HG02678 (cell line): ENCODE measurements around the gene PTPRT.

Experiments
- ATAC-seq: cut with Tn5 transposase; IDR thresholded peaks from one replicate; pipeline ENCODE4 v1.9.1; 2021; ENCODE audit warnings: mild to moderate bottlenecking, moderate library complexity; ENCODE audit not compliant: unreplicated experiment

Gene PTPRT

GRCh38 chr20:42097741-42098140 is 1092.0 kb downstream of the PTPRT start:
- ATAC-seq: no peak

- ATAC-seq: no peak
Measured at GRCh38 chr20:42095221-42095620, 1094.5 kb downstream of the PTPRT start.

GRCh38 chr20:42093542-42094440 is 1095.9 kb downstream of the PTPRT start:
- no peak for ATAC-seq

GRCh38 chr20:42093041-42093440 is 1096.7 kb downstream of the PTPRT start:
- no peak for ATAC-seq

GRCh38 chr20:42085366-42085765 is 1104.3 kb downstream of the PTPRT start:
- ATAC-seq: no peak

GRCh38 chr20:42083280-42083679 is 1106.4 kb downstream of the PTPRT start:
- ATAC-seq: no peak

GRCh38 chr20:42082611-42083010 is 1107.1 kb downstream of the PTPRT start:
- ATAC-seq: no peak

- ATAC-seq: no peak
Measured at GRCh38 chr20:42080956-42081355, 1108.8 kb downstream of the PTPRT start.

- no peak for ATAC-seq
Measured at GRCh38 chr20:42074944-42075343, 1114.8 kb downstream of the PTPRT start.

- no peak for ATAC-seq
Measured at GRCh38 chr20:42067596-42067995, 1122.1 kb downstream of the PTPRT start.

- ATAC-seq: no peak
Measured at GRCh38 chr20:42067174-42067573, 1122.5 kb downstream of the PTPRT start.

- no peak for ATAC-seq
Measured at GRCh38 chr20:42063141-42063540, 1126.6 kb downstream of the PTPRT start.

GRCh38 chr20:42053350-42053749 is 1136.4 kb downstream of the PTPRT start:
- no peak for ATAC-seq

GRCh38 chr20:42051921-42052320 is 1137.8 kb downstream of the PTPRT start:
- no peak for ATAC-seq

- ATAC-seq: no peak
Measured at GRCh38 chr20:42046371-42047085, 1143.2 kb downstream of the PTPRT start.

GRCh38 chr20:42043921-42044320 is 1145.8 kb downstream of the PTPRT start:
- no peak for ATAC-seq

- ATAC-seq: no peak
Measured at GRCh38 chr20:42041000-42041565, 1148.6 kb downstream of the PTPRT start.

- no peak for ATAC-seq
Measured at GRCh38 chr20:42027746-42028268, 1161.9 kb downstream of the PTPRT start.

- ATAC-seq: no peak
Measured at GRCh38 chr20:42026599-42026998, 1163.1 kb downstream of the PTPRT start.

GRCh38 chr20:42024653-42025052 is 1165.1 kb downstream of the PTPRT start:
- no peak for ATAC-seq
